AG09319 (cell line): ENCODE measurements around the gene DCDC1.

ENCODE experiments used
- DNase-seq: peaks from one replicate; pipeline ENCODE4 v3.0.0-alpha.2; 2010; ENCODE audit warnings: low read depth; ENCODE audit errors: extremely low read depth
- TF ChIP-seq, protein P1 (sequence below): IDR thresholded peaks from 2 replicates; pipeline ENCODE4 v1.5.1; 2011; ENCODE audit warnings: low read depth, mild to moderate bottlenecking, inconsistent platforms, low read length, moderate library complexity

Gene DCDC1

DNA sequence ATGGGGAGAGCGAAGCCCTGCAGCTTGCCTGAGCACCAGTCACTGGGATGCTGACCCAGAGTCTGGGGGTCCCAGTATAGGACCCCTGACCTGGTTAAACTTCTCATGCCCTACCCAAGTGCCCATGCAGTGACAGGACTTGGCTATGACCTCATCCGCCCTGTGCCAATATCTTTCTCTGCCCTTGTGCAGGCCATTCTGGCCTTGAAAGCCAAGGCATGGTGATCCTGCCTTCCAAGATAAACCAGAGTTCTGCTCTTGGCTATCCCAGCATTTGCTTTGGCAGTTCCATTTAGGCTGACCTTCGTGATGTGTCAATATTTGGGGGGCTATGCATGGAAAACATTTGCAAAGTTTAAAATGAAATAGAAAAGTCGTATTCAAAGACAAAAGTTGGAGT lies 542.6 kb downstream of the DCDC1 start:
- TF ChIP-seq, protein P1, sequence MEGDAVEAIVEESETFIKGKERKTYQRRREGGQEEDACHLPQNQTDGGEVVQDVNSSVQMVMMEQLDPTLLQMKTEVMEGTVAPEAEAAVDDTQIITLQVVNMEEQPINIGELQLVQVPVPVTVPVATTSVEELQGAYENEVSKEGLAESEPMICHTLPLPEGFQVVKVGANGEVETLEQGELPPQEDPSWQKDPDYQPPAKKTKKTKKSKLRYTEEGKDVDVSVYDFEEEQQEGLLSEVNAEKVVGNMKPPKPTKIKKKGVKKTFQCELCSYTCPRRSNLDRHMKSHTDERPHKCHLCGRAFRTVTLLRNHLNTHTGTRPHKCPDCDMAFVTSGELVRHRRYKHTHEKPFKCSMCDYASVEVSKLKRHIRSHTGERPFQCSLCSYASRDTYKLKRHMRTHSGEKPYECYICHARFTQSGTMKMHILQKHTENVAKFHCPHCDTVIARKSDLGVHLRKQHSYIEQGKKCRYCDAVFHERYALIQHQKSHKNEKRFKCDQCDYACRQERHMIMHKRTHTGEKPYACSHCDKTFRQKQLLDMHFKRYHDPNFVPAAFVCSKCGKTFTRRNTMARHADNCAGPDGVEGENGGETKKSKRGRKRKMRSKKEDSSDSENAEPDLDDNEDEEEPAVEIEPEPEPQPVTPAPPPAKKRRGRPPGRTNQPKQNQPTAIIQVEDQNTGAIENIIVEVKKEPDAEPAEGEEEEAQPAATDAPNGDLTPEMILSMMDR, result no peak
- no peak for DNase-seq

DNA sequence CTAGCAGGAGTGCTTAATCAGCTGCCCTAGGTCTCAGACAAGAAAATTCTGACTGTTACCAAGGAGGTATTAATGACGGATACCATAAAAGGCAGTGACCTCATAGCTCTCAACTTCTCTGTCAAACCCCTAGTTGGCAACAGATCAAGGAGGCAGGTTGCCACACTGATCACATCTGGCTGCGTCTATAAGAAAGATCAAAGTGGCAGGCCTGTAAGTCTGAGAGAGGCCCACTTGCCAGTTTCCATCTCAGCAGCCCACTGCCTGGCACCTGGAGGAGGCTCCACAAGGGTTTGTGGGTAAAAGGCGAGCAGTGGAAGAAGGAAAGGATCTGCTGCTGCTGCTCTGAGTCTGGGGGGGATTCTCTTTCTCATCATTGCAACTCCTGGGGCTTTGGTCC lies 543.8 kb downstream of the DCDC1 start:
- TF ChIP-seq, protein P1, result no peak
- no peak for DNase-seq

DNA sequence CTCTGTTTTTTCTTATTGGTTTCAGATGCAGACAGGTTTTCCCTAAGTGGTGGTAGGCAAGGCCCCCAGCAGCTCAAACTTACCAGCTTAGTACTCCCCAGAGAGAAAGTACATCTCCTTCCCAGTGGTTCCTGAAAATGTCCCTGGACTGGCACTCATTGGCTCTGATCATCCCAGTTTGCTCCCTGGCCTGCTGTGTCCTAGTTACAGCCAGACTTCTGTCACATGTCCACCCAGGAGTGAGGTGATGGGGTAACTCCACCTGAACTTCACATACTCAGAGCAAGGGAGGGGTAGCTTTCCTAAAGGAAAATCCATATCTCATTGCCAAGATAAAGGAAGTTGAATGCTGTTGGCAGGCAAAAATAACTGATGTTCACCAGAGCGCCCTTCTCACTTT lies 546.4 kb downstream of the DCDC1 start:
- no peak for DNase-seq
- TF ChIP-seq, protein P1, result no peak

DNA sequence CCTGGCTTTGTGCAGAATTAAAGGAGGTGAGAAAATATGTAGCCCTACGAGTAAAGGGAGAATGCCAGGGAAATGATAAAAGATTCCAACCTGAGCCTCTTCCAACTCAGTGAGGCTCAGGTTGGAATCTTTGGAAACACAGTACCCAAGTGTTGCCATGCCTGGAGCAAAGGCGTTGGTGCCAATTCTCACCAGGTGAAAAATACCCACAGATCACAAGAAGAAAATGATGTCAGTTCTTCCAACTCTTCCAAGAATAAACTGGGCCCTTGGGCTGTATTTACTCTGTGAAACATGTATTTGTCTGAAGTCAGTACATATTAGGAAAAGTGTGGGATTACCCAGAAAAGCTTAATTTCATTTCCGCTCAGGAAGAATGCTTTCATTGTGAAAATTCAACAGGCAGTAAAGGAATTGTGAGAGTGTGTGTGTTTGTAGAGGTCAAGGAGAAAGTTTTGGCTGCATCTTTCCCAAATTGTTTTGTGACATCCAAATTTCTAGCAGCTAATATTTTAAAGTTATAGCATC lies 548.0 kb downstream of the DCDC1 start:
- DNase-seq, result no peak
- TF ChIP-seq, protein P1, result no peak

DNA sequence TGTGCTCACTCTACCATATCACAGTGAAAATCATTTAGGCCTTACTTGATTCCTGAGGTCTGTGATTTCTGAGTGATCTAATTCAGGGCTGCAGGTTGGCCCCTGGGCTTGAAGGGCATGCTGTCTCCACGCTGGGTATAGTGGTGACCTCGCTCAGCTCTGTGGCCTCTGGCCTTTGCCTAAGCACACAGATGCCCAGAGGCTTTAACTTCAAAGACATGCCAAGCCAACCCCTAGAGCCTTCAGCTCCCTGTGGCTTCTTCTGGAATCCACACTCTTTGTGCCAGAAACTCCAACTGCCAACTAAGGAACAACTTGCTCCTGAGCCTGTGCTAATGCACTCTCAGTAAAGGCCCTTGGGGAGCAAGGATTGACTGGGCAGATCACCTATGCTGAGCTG lies 550.8 kb downstream of the DCDC1 start:
- DNase-seq, result no peak
- TF ChIP-seq, protein P1, result no peak

DNA sequence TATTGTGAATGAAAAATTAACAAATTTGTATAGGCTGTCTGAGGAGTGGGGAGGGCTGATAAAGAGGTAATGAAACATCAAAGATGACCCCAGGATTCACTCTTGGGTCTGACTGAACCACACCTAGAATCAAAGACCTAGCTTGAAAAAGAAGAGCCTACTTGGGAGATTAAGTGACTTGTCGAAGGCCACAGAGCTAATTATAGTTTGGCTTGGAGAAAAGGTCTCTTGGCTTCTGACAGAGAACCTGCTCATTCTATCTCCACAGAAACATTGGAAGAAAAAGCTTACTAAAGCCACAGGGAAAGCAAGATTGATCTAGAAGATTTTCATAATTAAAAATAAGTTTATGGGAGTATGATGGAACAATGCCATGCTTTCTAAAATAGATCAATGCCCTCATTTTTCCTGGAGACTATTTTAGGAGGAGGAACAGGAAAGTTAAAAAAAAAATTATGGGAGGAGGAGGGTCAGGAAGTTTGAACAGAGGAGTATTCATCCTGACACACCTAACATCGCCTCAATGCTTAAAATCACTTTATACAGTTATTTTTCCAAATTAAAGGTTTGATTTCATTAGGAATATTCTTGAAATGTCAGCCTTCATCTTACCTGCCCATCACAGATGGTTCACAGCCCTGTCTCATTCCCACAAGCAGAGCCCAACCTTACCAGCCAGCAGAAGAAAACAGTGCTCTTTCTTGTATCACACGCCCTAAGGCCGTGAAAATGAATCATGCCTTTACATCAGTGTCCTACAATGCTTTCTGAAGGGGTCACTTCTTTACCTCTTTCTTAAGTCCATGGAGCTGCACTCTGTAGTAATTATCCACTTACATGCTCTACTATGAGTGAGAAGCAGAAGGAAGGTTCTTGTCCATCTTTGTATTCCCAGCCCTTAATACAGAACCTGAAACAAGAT lies 552.3 kb downstream of the DCDC1 start:
- TF ChIP-seq, protein P1, result no peak
- DNase-seq, result no peak

DNA sequence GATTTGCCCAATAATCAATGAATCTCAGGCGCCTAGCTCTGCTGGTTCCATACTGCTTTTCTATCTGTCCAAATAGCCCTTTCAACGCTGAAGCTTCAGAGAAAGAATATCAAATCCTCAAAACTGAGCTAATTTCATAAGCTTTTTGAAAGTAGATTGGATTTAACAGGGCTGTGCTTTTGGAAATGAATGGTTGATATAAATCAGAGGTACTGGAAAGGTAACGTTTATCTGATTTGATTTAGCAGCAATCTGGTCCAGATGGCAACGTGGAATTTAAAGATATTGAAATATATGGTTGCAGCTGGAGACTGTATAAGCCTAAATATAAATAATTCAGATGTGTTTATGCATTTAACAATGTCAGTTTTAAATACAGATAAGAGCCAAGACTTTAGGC lies 553.9 kb downstream of the DCDC1 start:
- TF ChIP-seq, protein P1, result no peak
- DNase-seq, result no peak
